ENCODE results near the gene B3GLCT. TPM values are rescaled to one million over a fixed set of nuclear protein-coding genes. Genes with fewer than 3 reads are reported as not detected.

Gene B3GLCT
- total and polyA plus RNA-seq, 2 of the 13 experiments (the other 11 are each of a cell fraction or from before 2014, with no cell fraction given) = 2.0 to 7.1 TPM

DNA sequence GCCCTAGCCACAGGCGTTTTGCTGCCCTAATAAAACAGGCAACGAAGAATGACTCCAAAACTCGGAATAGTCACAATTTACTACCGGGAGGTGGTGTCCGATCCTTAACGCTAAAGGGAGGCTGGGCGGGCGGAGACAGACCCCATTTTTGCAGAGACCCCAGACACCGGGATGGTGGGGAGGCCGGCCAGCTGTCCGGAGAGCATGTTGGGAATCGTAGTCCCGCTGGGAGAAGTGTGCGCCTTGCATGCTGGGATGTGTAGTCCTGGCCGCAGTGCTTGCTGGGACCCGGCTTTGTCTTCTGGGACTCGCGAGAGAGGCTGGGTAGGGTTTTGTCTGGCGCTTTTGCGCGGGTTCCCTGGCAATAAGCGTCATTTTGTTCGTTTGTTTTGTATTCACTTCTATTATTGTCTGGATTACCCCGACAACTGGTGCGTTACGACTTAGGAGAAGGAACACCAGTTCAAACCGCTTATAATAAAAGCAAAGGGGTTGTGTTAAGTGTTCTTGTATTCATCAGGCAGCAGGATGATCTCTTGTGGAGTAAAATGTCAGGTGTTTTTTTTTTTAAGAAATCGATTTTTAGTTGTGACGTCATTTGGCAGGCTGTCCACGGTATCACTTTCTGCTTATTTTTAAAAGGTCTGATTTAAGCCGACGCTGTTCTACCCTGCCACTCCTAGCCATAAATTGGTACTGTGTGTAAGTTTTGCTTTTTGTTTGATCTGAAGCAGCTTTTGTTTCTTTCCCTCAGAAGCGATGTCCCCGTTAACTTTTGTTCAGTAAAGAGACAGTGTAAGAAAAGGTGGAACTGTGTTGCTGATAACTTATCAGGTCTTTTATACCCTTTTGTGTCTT, 37.4 kb upstream of the B3GLCT start (continued):
- TF ChIP-seq, protein P1, sequence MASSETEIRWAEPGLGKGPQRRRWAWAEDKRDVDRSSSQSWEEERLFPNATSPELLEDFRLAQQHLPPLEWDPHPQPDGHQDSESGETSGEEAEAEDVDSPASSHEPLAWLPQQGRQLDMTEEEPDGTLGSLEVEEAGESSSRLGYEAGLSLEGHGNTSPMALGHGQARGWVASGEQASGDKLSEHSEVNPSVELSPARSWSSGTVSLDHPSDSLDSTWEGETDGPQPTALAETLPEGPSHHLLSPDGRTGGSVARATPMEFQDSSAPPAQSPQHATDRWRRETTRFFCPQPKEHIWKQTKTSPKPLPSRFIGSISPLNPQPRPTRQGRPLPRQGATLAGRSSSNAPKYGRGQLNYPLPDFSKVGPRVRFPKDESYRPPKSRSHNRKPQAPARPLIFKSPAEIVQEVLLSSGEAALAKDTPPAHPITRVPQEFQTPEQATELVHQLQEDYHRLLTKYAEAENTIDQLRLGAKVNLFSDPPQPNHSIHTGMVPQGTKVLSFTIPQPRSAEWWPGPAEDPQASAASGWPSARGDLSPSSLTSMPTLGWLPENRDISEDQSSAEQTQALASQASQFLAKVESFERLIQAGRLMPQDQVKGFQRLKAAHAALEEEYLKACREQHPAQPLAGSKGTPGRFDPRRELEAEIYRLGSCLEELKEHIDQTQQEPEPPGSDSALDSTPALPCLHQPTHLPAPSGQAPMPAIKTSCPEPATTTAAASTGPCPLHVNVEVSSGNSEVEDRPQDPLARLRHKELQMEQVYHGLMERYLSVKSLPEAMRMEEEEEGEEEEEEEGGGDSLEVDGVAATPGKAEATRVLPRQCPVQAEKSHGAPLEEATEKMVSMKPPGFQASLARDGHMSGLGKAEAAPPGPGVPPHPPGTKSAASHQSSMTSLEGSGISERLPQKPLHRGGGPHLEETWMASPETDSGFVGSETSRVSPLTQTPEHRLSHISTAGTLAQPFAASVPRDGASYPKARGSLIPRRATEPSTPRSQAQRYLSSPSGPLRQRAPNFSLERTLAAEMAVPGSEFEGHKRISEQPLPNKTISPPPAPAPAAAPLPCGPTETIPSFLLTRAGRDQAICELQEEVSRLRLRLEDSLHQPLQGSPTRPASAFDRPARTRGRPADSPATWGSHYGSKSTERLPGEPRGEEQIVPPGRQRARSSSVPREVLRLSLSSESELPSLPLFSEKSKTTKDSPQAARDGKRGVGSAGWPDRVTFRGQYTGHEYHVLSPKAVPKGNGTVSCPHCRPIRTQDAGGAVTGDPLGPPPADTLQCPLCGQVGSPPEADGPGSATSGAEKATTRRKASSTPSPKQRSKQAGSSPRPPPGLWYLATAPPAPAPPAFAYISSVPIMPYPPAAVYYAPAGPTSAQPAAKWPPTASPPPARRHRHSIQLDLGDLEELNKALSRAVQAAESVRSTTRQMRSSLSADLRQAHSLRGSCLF (CRISPR knock-in tag; IDR thresholded peaks at IDR 0.05; ENCODE audit: borderline replicate concordance) = no peak
- TF ChIP-seq ERF (CRISPR knock-in tag; IDR thresholded peaks at IDR 0.05) = no peak
- TF ChIP-seq FOXJ3 (CRISPR knock-in tag; IDR thresholded peaks at IDR 0.05; ENCODE audit: borderline replicate concordance) = no peak
- TF ChIP-seq NCOR1 (IDR thresholded peaks at IDR 0.05; ENCODE audit: borderline replicate concordance, low read length) = no peak
- no peak for TF ChIP-seq ZKSCAN1 (IDR thresholded peaks at IDR 0.05; ENCODE audit: low read length)
- TF ChIP-seq TARDBP (CRISPR knock-in tag; IDR thresholded peaks at IDR 0.05) = peak; percentile 34; the same call in 1 of the 2 replicates
- TF ChIP-seq MEIS1 (CRISPR knock-in tag; IDR thresholded peaks at IDR 0.05; ENCODE audit: borderline replicate concordance) = no peak
- TF ChIP-seq ZNF496 (CRISPR knock-in tag; IDR thresholded peaks at IDR 0.05; ENCODE audit: insufficient replicate concordance) = no peak
- TF ChIP-seq ZNF788 (CRISPR knock-in tag; IDR thresholded peaks at IDR 0.05; ENCODE audit: borderline replicate concordance) = no peak
- TF ChIP-seq ETV6 (CRISPR knock-in tag; conservative IDR thresholded peaks at IDR 0.05) = no peak
- TF ChIP-seq KDM6A (CRISPR knock-in tag; IDR thresholded peaks at IDR 0.05; ENCODE audit: low read depth) = no peak
- TF ChIP-seq ZBTB7B (CRISPR knock-in tag; IDR thresholded peaks at IDR 0.05) = no peak
- TF ChIP-seq WIZ (CRISPR knock-in tag; IDR thresholded peaks at IDR 0.05) = no peak
- 0 out of 2 replicates have a peak, but pooled peaks have one; percentile 77 for TF ChIP-seq ZNF839 (CRISPR knock-in tag; IDR thresholded peaks at IDR 0.05; ENCODE audit: borderline replicate concordance)
- TF ChIP-seq, protein P2, sequence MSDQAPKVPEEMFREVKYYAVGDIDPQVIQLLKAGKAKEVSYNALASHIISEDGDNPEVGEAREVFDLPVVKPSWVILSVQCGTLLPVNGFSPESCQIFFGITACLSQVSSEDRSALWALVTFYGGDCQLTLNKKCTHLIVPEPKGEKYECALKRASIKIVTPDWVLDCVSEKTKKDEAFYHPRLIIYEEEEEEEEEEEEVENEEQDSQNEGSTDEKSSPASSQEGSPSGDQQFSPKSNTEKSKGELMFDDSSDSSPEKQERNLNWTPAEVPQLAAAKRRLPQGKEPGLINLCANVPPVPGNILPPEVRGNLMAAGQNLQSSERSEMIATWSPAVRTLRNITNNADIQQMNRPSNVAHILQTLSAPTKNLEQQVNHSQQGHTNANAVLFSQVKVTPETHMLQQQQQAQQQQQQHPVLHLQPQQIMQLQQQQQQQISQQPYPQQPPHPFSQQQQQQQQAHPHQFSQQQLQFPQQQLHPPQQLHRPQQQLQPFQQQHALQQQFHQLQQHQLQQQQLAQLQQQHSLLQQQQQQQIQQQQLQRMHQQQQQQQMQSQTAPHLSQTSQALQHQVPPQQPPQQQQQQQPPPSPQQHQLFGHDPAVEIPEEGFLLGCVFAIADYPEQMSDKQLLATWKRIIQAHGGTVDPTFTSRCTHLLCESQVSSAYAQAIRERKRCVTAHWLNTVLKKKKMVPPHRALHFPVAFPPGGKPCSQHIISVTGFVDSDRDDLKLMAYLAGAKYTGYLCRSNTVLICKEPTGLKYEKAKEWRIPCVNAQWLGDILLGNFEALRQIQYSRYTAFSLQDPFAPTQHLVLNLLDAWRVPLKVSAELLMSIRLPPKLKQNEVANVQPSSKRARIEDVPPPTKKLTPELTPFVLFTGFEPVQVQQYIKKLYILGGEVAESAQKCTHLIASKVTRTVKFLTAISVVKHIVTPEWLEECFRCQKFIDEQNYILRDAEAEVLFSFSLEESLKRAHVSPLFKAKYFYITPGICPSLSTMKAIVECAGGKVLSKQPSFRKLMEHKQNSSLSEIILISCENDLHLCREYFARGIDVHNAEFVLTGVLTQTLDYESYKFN (CRISPR knock-in tag; conservative IDR thresholded peaks at IDR 0.05) = 0 out of 2 replicates have a peak, but pooled peaks have one; percentile 7
- TF ChIP-seq, protein P3, sequence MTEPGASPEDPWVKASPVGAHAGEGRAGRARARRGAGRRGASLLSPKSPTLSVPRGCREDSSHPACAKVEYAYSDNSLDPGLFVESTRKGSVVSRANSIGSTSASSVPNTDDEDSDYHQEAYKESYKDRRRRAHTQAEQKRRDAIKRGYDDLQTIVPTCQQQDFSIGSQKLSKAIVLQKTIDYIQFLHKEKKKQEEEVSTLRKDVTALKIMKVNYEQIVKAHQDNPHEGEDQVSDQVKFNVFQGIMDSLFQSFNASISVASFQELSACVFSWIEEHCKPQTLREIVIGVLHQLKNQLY (CRISPR knock-in tag; IDR thresholded peaks at IDR 0.05) = no peak
- TF ChIP-seq ELF3 (CRISPR knock-in tag; IDR thresholded peaks at IDR 0.05) = no peak
- TF ChIP-seq TOE1 (CRISPR knock-in tag; IDR thresholded peaks at IDR 0.05) = no peak
- no peak; the same call in 1 of the 2 replicates for TF ChIP-seq SPEN (CRISPR knock-in tag; IDR thresholded peaks at IDR 0.05; ENCODE audit: low read depth)
- no peak for TF ChIP-seq SMYD3 (CRISPR knock-in tag; IDR thresholded peaks at IDR 0.05)
- no peak for TF ChIP-seq SP4 (CRISPR knock-in tag; IDR thresholded peaks at IDR 0.05)
- TF ChIP-seq RARG (CRISPR knock-in tag; IDR thresholded peaks at IDR 0.05; ENCODE audit: low read depth) = no peak
